ENCODE measurements around the gene TMEM14A. TPM values are rescaled to one million over a fixed set of nuclear protein-coding genes. Genes with fewer than 3 reads are reported as not detected.
A peak's percentile ranks its signal among the peaks of the same experiment; 100 is the strongest.

TMEM14A gene
- total RNA-seq, 1 donor from 2014 or later, result 14.6 TPM

DNA sequence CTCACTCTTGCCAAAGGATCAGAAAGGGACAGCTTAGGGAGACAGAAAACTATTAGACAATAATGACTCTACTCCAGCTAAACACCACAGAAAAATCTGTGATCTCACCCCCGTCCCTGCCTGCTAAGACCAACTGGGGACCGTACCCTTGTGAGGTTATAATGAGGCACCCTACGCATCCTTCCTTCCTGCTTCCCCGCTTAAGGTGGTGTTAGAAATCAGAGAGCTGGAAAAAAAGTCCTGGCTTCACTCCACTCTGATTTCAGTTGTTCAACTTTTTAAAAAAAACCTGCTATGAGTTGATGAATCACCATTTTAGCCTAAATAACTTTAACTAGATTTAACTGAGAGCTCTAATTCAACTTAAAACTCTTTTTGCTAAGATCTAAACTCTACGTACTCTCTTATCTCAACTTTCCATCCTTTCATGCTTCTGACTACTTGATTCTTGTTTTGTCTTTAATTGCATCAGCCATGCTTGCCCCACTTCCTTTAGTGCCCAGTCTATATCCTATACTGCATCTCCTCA, 35.8 kb upstream of the TMEM14A start:
- Histone ChIP-seq H3K4me1 (peaks cover 3% of the 10 kb centered on the region), H3K36me3 (no peaks in the 10 kb centered on the region), H3K27me3 (ENCODE audit: low read depth) (no peaks in the 10 kb centered on the region), H3K4me3 (no peak overlapping the region), H3K9me3 (no peaks in the 10 kb centered on the region), H3K27ac (no peak overlapping the region)
- DNase-seq (no peak), ATAC-seq (no peak)
- TF ChIP-seq, protein P1, sequence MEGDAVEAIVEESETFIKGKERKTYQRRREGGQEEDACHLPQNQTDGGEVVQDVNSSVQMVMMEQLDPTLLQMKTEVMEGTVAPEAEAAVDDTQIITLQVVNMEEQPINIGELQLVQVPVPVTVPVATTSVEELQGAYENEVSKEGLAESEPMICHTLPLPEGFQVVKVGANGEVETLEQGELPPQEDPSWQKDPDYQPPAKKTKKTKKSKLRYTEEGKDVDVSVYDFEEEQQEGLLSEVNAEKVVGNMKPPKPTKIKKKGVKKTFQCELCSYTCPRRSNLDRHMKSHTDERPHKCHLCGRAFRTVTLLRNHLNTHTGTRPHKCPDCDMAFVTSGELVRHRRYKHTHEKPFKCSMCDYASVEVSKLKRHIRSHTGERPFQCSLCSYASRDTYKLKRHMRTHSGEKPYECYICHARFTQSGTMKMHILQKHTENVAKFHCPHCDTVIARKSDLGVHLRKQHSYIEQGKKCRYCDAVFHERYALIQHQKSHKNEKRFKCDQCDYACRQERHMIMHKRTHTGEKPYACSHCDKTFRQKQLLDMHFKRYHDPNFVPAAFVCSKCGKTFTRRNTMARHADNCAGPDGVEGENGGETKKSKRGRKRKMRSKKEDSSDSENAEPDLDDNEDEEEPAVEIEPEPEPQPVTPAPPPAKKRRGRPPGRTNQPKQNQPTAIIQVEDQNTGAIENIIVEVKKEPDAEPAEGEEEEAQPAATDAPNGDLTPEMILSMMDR (IDR thresholded peaks at IDR 0.05), result no peak
- intact Hi-C loops (cut with DNase I), result no loop called here

DNA sequence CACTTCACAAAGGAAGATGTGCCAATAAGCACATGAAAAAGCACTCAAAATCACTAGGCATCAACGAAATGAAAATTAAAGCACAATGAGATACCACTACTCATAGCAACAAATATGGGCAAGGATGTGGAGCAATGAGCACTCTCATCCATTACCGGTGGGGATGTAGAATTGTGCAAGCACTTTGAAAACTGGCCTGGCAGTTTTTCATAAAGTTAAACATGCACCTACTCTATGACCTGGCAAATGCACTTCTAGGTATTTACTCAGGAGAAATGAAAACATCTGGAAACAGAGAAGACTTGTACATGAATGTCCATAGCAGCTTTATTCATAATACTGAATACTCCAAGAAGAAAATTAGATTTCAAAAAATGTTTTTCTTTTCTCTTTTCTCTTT, 34.1 kb upstream of the TMEM14A start:
- DNase-seq, result no peak
- TF ChIP-seq, protein P1 (IDR thresholded peaks at IDR 0.05), result no peak
- intact Hi-C loops (cut with DNase I), result no loop called here
- peak in 1 of 2 donors; percentile 12 for ATAC-seq
- H3K4me1 ChIP-seq, result peaks cover 17% of the 10 kb centered on the region
- H3K4me3 ChIP-seq, result no peak overlapping the region
- H3K36me3 ChIP-seq, result no peaks in the 10 kb centered on the region
- no peaks in the 10 kb centered on the region for H3K9me3 ChIP-seq
- no peak overlapping the region for H3K27ac ChIP-seq
- no peaks in the 10 kb centered on the region for H3K27me3 ChIP-seq (ENCODE audit: low read depth)

DNA sequence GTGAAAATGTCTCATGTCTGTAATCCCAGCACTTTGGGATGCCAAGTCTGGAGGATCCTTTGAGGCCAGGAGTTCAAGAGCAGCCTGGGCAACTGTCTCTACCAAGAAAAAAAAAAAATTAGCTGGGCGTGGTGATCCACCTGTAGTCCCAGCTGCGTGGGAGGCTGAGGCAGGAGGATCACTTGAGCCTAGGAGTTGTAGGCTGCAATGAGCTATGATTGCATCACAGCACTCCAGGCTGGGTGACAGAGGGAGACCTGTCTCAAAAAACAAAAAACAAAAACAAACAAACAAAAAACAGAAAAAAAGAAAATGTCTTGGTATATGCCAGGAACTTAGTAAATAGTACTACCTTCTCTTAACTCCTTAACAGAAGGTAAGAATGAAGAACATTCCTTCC, 31.4 kb upstream of the TMEM14A start:
- H3K4me3 ChIP-seq, result no peak overlapping the region
- H3K36me3 ChIP-seq, result no peaks in the 10 kb centered on the region
- no peaks in the 10 kb centered on the region for H3K27me3 ChIP-seq (ENCODE audit: low read depth)
- no peak overlapping the region for H3K27ac ChIP-seq
- no peak for DNase-seq
- H3K9me3 ChIP-seq, result no peaks in the 10 kb centered on the region
- TF ChIP-seq, protein P1 (IDR thresholded peaks at IDR 0.05), result no peak
- H3K4me1 ChIP-seq, result peaks cover 23% of the 10 kb centered on the region
- intact Hi-C loops (cut with DNase I), result no loop called here
- ATAC-seq, result no peak

DNA sequence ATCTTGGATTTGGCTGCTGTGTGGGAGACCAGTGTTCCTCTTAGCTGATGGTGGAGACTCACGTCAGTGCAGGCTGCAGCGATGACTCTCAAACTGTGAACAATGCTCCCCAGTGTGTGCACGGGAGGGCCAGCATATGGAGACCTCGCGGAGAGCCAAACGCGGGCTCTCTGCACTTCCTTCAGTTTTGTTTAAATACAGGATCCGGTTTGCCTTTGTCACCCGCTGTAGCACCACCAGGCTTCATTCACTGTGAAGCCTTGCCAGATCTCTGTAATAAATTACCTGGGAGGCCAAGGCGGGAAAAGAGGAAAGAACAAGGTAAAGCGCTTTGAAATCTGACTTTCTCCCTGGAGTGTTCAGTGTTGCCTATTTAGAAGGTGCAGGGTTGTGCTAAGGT, 30.7 kb upstream of the TMEM14A start:
- Histone ChIP-seq H3K9me3 (no peaks in the 10 kb centered on the region), H3K36me3 (no peaks in the 10 kb centered on the region), H3K27ac (no peak overlapping the region), H3K27me3 (ENCODE audit: low read depth) (no peaks in the 10 kb centered on the region), H3K4me1 (peaks cover 23% of the 10 kb centered on the region), H3K4me3 (no peak overlapping the region)
- TF ChIP-seq, protein P1 (IDR thresholded peaks at IDR 0.05), result no peak
- ATAC-seq, result peak in 1 of 2 donors; percentile 28
- intact Hi-C loops (cut with DNase I), result no loop called here
- no peak for DNase-seq

DNA sequence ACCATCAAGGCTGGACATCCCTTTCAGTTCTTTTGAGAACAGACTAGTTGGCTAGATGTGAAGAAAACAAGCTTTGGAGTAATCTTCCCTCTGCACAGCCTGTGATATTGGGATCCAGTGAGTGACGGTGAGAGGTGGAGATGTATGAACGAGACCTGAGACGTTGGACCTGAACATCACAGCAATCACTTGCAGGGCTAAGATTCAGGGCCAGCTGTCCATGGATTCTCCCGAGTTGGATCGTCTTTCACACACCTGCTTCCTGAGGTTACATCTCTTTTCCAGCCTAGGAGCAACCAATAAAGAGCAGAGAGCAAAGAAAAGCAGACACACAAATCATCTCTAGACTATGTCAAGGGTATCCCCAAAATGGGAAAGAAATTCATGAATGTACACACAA, 30.0 kb upstream of the TMEM14A start:
- DNase-seq (no peak), ATAC-seq (no peak)
- H3K27me3 ChIP-seq (ENCODE audit: low read depth), result no peaks in the 10 kb centered on the region
- no peak overlapping the region for H3K27ac ChIP-seq
- no peak overlapping the region for H3K4me3 ChIP-seq
- no peaks in the 10 kb centered on the region for H3K36me3 ChIP-seq
- no peaks in the 10 kb centered on the region for H3K9me3 ChIP-seq
- intact Hi-C loops (cut with DNase I), result no loop called here
- TF ChIP-seq, protein P1 (IDR thresholded peaks at IDR 0.05), result no peak
- H3K4me1 ChIP-seq, result peaks cover 23% of the 10 kb centered on the region

DNA sequence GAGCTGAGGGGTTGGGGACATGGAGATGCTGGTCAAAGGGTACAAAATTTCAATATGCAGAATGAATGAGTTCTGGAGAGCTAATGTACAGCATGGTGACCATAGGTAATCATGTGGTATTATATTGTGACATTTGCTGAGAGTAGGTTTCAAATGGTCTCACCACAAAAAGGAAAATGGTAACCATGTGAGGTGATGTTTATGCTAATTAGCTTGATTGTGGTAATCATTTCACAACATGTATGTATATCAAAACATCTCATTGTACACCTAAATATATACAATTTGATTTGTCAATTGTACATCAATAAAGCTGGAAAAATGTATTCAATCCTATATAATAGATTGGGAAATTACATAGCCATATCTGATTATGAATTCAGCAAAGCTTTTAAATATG, 29.5 kb upstream of the TMEM14A start:
- H3K4me3 ChIP-seq, result no peak overlapping the region
- H3K27ac ChIP-seq, result no peak overlapping the region
- no peaks in the 10 kb centered on the region for H3K27me3 ChIP-seq (ENCODE audit: low read depth)
- H3K4me1 ChIP-seq, result peaks cover 23% of the 10 kb centered on the region
- H3K36me3 ChIP-seq, result no peaks in the 10 kb centered on the region
- no peaks in the 10 kb centered on the region for H3K9me3 ChIP-seq
- DNase-seq (no peak), ATAC-seq (no peak)
- TF ChIP-seq, protein P1 (IDR thresholded peaks at IDR 0.05), result no peak
- intact Hi-C loops (cut with DNase I), result no loop called here

Measured in lower lobe of right lung (tissue), 2 donors.